Thyroid gland (tissue), 4 donors: Measurements from ENCODE around the gene ZWILCH.

Source experiments
- POLR2A ChIP-seq, 2 donors: fragments of 450-650 bp; IDR thresholded peaks; one replicate each; pipeline ENCODE4 v1.6.1; 2017; ENCODE audit warnings: antibody characterized with exemption in 2 of 2, mild to moderate bottlenecking in 2 of 2, moderate library complexity in 1 of 2
- TF ChIP-seq, protein P1 (sequence below), 6 experiments: fragments of 200-600 bp in 3 of 6; fragments of 450-650 bp in 3 of 6; sonication (generic) in 3 of 6; IDR thresholded peaks; one replicate each; pipeline ENCODE4 v1.5.1; 2016 to 2019; ENCODE audit warnings: antibody characterized with exemption in 6 of 6, mild to moderate bottlenecking in 2 of 6, inconsistent platforms in 1 of 6, moderate library complexity in 1 of 6

DNA sequence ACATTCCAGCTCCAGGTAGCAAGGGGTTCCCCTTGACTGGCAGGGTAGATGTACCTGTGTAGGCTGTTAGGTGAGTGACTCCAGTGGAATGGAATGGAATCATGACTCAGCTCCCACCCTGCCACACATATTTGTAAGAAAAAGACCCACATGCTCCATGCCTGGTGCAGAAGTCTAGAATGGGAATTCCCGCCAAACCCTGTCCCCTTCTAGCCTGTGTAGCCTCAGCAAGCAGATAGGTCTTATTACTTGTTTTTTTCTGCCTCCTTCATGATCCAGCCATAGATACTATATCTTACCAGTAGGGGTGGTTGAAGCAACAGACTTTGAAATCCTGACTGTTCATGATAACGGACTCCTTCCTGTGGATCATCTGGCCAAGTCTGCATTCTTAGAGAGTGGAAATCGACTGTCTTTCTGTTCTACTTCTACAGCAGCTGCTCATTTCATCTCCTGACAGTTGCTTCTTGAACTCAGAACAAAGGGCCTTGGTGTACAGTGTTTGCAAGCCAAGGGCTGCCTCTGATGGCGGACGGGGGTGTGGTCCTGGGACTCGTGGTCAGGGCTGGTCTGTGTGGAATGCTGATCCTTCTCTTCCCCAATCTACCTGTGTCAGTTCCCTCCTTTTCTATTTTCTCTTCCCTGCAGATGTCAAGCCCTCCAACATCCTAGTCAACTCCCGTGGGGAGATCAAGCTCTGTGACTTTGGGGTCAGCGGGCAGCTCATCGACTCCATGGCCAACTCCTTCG is 23.8 kb upstream of the ZWILCH start:
- TF ChIP-seq, protein P1, sequence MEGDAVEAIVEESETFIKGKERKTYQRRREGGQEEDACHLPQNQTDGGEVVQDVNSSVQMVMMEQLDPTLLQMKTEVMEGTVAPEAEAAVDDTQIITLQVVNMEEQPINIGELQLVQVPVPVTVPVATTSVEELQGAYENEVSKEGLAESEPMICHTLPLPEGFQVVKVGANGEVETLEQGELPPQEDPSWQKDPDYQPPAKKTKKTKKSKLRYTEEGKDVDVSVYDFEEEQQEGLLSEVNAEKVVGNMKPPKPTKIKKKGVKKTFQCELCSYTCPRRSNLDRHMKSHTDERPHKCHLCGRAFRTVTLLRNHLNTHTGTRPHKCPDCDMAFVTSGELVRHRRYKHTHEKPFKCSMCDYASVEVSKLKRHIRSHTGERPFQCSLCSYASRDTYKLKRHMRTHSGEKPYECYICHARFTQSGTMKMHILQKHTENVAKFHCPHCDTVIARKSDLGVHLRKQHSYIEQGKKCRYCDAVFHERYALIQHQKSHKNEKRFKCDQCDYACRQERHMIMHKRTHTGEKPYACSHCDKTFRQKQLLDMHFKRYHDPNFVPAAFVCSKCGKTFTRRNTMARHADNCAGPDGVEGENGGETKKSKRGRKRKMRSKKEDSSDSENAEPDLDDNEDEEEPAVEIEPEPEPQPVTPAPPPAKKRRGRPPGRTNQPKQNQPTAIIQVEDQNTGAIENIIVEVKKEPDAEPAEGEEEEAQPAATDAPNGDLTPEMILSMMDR (IDR thresholded peaks at IDR 0.05) = no peak
- no peak for TF ChIP-seq POLR2A (IDR thresholded peaks at IDR 0.05)
